ENCODE measurements around the gene SLC38A1. TPM values are rescaled to one million over a fixed set of nuclear protein-coding genes. Genes with fewer than 3 reads are reported as not detected.

The SLC38A1 gene
- total and polyA plus RNA-seq, 2 experiments from 2014 or later, result 114 to 234 TPM

DNA sequence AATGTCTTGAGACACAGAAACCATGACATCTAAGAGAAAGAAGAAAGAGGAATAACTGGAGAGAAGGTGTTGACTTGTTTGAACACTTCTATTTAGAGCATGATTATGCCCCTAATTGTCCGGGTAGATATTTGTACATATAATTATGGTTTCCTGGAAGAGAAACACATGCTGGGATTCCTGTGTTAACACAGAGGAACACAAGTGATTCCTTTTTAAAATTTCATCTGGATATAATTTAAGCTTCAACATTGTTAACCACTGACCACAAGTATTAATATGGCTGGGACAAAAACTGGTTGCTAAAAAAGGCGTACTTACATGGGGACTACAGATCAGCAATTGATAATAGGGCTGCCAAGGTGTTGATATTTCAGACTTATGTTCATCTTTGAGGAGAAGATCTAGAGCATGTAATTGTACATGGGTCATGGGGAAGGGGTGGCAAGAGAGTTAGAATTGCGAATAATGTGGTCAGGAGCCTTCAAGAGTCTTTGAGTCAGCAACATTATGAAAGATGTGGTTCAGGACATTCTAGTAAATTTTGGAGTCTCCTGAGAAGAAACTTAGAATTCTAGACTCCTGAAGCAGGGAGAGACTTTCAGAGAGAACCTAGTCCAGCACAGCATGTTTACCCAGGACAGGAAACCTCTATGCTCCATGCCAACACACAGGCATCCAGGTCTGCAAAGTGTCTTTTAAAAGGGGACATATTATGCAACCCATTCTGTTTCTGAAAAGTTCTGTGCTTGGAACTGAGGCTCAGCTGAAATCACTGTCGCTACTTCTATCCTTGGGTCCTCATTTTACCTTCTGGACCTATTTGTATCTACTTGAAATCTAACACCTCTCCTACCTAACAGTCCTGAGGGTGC is 56.5 kb downstream of the SLC38A1 start:
- H3K36me3 ChIP-seq (ENCODE audit: insufficient read depth), result peaks cover 8% of the 10 kb centered on the region; the same call in 1 of the 2 replicates
- Mint-ChIP-seq H3K4me3 (no peak overlapping the region), H3K27ac (no peak overlapping the region), H3K27me3 (ENCODE audit: insufficient read depth, low read depth, poor library complexity) (peaks cover 8% of the 10 kb centered on the region), H3K4me1 (peaks cover 60% of the 10 kb centered on the region), H3K36me3 (ENCODE audit: low read depth) (peaks cover 81% of the 10 kb centered on the region), H3K9me3 (no peaks in the 10 kb centered on the region)
- no peaks in the 10 kb centered on the region for H3K27me3 ChIP-seq (ENCODE audit: insufficient read depth)
- no peak for TF ChIP-seq NANOG (IDR thresholded peaks at IDR 0.05; ENCODE audit: borderline replicate concordance)
- no peak for TF ChIP-seq STAT1 (IDR thresholded peaks at IDR 0.05; ENCODE audit: unreplicated experiment)
- TF ChIP-seq, protein P1, sequence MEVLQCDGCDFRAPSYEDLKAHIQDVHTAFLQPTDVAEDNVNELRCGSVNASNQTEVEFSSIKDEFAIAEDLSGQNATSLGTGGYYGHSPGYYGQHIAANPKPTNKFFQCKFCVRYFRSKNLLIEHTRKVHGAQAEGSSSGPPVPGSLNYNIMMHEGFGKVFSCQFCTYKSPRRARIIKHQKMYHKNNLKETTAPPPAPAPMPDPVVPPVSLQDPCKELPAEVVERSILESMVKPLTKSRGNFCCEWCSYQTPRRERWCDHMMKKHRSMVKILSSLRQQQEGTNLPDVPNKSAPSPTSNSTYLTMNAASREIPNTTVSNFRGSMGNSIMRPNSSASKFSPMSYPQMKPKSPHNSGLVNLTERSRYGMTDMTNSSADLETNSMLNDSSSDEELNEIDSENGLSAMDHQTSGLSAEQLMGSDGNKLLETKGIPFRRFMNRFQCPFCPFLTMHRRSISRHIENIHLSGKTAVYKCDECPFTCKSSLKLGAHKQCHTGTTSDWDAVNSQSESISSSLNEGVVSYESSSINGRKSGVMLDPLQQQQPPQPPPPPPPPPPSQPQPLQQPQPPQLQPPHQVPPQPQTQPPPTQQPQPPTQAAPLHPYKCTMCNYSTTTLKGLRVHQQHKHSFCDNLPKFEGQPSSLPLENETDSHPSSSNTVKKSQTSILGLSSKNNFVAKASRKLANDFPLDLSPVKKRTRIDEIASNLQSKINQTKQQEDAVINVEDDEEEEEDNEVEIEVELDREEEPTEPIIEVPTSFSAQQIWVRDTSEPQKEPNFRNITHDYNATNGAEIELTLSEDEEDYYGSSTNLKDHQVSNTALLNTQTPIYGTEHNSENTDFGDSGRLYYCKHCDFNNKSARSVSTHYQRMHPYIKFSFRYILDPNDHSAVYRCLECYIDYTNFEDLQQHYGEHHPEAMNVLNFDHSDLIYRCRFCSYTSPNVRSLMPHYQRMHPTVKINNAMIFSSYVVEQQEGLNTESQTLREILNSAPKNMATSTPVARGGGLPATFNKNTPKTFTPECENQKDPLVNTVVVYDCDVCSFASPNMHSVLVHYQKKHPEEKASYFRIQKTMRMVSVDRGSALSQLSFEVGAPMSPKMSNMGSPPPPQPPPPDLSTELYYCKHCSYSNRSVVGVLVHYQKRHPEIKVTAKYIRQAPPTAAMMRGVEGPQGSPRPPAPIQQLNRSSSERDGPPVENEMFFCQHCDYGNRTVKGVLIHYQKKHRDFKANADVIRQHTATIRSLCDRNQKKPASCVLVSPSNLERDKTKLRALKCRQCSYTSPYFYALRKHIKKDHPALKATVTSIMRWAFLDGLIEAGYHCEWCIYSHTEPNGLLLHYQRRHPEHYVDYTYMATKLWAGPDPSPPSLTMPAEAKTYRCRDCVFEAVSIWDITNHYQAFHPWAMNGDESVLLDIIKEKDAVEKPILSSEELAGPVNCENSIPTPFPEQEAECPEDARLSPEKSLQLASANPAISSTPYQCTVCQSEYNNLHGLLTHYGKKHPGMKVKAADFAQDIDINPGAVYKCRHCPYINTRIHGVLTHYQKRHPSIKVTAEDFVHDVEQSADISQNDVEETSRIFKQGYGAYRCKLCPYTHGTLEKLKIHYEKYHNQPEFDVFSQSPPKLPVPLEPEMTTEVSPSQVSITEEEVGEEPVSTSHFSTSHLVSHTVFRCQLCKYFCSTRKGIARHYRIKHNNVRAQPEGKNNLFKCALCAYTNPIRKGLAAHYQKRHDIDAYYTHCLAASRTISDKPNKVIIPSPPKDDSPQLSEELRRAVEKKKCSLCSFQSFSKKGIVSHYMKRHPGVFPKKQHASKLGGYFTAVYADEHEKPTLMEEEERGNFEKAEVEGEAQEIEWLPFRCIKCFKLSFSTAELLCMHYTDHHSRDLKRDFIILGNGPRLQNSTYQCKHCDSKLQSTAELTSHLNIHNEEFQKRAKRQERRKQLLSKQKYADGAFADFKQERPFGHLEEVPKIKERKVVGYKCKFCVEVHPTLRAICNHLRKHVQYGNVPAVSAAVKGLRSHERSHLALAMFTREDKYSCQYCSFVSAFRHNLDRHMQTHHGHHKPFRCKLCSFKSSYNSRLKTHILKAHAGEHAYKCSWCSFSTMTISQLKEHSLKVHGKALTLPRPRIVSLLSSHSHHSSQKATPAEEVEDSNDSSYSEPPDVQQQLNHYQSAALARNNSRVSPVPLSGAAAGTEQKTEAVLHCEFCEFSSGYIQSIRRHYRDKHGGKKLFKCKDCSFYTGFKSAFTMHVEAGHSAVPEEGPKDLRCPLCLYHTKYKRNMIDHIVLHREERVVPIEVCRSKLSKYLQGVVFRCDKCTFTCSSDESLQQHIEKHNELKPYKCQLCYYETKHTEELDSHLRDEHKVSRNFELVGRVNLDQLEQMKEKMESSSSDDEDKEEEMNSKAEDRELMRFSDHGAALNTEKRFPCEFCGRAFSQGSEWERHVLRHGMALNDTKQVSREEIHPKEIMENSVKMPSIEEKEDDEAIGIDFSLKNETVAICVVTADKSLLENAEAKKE (CRISPR knock-in tag; IDR thresholded peaks at IDR 0.05), result no peak
- TF ChIP-seq EZH2 (IDR thresholded peaks at IDR 0.05; ENCODE audit: low read depth, unreplicated experiment), result no peak
- TF ChIP-seq, protein P2, sequence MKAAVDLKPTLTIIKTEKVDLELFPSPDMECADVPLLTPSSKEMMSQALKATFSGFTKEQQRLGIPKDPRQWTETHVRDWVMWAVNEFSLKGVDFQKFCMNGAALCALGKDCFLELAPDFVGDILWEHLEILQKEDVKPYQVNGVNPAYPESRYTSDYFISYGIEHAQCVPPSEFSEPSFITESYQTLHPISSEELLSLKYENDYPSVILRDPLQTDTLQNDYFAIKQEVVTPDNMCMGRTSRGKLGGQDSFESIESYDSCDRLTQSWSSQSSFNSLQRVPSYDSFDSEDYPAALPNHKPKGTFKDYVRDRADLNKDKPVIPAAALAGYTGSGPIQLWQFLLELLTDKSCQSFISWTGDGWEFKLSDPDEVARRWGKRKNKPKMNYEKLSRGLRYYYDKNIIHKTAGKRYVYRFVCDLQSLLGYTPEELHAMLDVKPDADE (IDR thresholded peaks at IDR 0.05), result no peak
- TF ChIP-seq POLR2AphosphoS5 (IDR thresholded peaks at IDR 0.05; ENCODE audit: low read depth), result no peak
- TF ChIP-seq, protein P3, sequence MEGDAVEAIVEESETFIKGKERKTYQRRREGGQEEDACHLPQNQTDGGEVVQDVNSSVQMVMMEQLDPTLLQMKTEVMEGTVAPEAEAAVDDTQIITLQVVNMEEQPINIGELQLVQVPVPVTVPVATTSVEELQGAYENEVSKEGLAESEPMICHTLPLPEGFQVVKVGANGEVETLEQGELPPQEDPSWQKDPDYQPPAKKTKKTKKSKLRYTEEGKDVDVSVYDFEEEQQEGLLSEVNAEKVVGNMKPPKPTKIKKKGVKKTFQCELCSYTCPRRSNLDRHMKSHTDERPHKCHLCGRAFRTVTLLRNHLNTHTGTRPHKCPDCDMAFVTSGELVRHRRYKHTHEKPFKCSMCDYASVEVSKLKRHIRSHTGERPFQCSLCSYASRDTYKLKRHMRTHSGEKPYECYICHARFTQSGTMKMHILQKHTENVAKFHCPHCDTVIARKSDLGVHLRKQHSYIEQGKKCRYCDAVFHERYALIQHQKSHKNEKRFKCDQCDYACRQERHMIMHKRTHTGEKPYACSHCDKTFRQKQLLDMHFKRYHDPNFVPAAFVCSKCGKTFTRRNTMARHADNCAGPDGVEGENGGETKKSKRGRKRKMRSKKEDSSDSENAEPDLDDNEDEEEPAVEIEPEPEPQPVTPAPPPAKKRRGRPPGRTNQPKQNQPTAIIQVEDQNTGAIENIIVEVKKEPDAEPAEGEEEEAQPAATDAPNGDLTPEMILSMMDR (conservative IDR thresholded peaks at IDR 0.05; ENCODE audit: low read depth in 2 of 2), result no peak
- TF ChIP-seq JUNB (IDR thresholded peaks at IDR 0.05; ENCODE audit: unreplicated experiment), result no peak
- TF ChIP-seq EZH2phosphoT487 (IDR thresholded peaks at IDR 0.05; ENCODE audit: unreplicated experiment), result no peak
- no peak for ATAC-seq
- no peaks in the 10 kb centered on the region for H3K9me2 ChIP-seq (ENCODE audit: insufficient read depth)
- no peak for DNase-seq (ENCODE audit: low spot score)
- peaks cover 91% of the 10 kb centered on the region for H3K79me2 ChIP-seq (replicated peaks; ENCODE audit: insufficient read depth)
- no peaks in the 10 kb centered on the region for H3F3A ChIP-seq (replicated peaks; ENCODE audit: low read depth)
- no peak overlapping the region for H3K27ac ChIP-seq (ENCODE audit: low read depth)
- H4K20me1 ChIP-seq (replicated peaks; ENCODE audit: insufficient read depth), result peaks cover 20% of the 10 kb centered on the region; the same call in 1 of the 2 replicates
- no peak overlapping the region for H2AFZ ChIP-seq
- H3K4me3 ChIP-seq, result no peak overlapping the region
- peaks cover 15% of the 10 kb centered on the region; the same call in 1 of the 2 replicates for H3K4me1 ChIP-seq (ENCODE audit: insufficient read depth)
- H3K4me2 ChIP-seq, result no peak overlapping the region

Data from GM23338 (cell line).